HUES48 (cell line): ENCODE measurements around the gene RAB3D.
A peak's percentile ranks its signal among the peaks of the same experiment; 100 is the strongest.

ENCODE experiments used
- H3K27ac ChIP-seq: one replicate; pipeline ENCODE4 v1.7.0; 2013; ENCODE audit warnings: low read depth, low read length, inconsistent platforms
- H3K27me3 ChIP-seq: 2 replicates; pipeline ENCODE4 v1.6.1; 2013; ENCODE audit warnings: mild to moderate bottlenecking, low read length; ENCODE audit not compliant: control insufficient read depth, insufficient read depth
- H3K36me3 ChIP-seq: 2 replicates; pipeline ENCODE4 v1.6.1; 2013; ENCODE audit warnings: low read length; ENCODE audit not compliant: control insufficient read depth, insufficient read depth
- H3K4me1 ChIP-seq: 2 replicates; pipeline ENCODE4 v1.6.1; 2013; ENCODE audit warnings: mild to moderate bottlenecking, low read length; ENCODE audit not compliant: control insufficient read depth, insufficient read depth
- H3K4me3 ChIP-seq: 2 replicates; pipeline ENCODE4 v1.5.1; 2013; ENCODE audit warnings: mild to moderate bottlenecking, low read depth, low read length
- H3K9ac ChIP-seq: 2 replicates; pipeline ENCODE4 v1.6.1; 2013; ENCODE audit warnings: mild to moderate bottlenecking, low read depth, low read length, moderate library complexity
- H3K9me3 ChIP-seq: 2 replicates; pipeline ENCODE4 v1.6.1; 2013; ENCODE audit warnings: low read length; ENCODE audit not compliant: control insufficient read depth, insufficient read depth

RAB3D gene

GRCh38 chr19:11377756-11378155 is 38.3 kb upstream of the RAB3D start:
- Histone ChIP-seq H3K9me3 (no peaks in the 10 kb centered on the region), H3K9ac (no peak overlapping the region), H3K27ac (no peak overlapping the region), H3K27me3 (no peaks in the 10 kb centered on the region), H3K4me3 (no peak overlapping the region), H3K36me3 (peaks cover 13% of the 10 kb centered on the region), H3K4me1 (peaks cover 8% of the 10 kb centered on the region)

GRCh38 chr19:11377237-11377636 is 37.8 kb upstream of the RAB3D start:
- no peaks in the 10 kb centered on the region for H3K9me3 ChIP-seq
- H3K36me3 ChIP-seq = peaks cover 13% of the 10 kb centered on the region
- H3K4me3 ChIP-seq = no peak overlapping the region
- no peak overlapping the region for H3K9ac ChIP-seq
- no peak overlapping the region for H3K27ac ChIP-seq
- H3K27me3 ChIP-seq = no peaks in the 10 kb centered on the region
- peaks cover 8% of the 10 kb centered on the region for H3K4me1 ChIP-seq

- H3K9me3 ChIP-seq = no peaks in the 10 kb centered on the region
- peaks cover 8% of the 10 kb centered on the region for H3K4me1 ChIP-seq
- no peak overlapping the region for H3K9ac ChIP-seq
- H3K27me3 ChIP-seq = no peaks in the 10 kb centered on the region
- H3K36me3 ChIP-seq = peaks cover 13% of the 10 kb centered on the region
- peak overlapping the region; percentile 79 for H3K27ac ChIP-seq
- H3K4me3 ChIP-seq = peak overlapping the region; percentile 84
Measured at GRCh38 chr19:11375143-11375948, 35.9 kb upstream of the RAB3D start.

GRCh38 chr19:11374433-11375142 is 35.1 kb upstream of the RAB3D start, which contains the start of gene SWSAP1:
Gene SWSAP1 (plus strand): TSS chr19:11374666. CDS start chr19:11374681, 15 bp downstream.
- no peaks in the 10 kb centered on the region for H3K9me3 ChIP-seq
- H3K36me3 ChIP-seq = peaks cover 13% of the 10 kb centered on the region
- peaks cover 8% of the 10 kb centered on the region for H3K4me1 ChIP-seq
- H3K4me3 ChIP-seq = peak within 1 kb of the TSS; percentile 84
- H3K27me3 ChIP-seq = no peaks in the 10 kb centered on the region
- H3K9ac ChIP-seq = peak within 1 kb of the TSS; percentile 94
- peak within 1 kb of the TSS; percentile 97 for H3K27ac ChIP-seq

DNA sequence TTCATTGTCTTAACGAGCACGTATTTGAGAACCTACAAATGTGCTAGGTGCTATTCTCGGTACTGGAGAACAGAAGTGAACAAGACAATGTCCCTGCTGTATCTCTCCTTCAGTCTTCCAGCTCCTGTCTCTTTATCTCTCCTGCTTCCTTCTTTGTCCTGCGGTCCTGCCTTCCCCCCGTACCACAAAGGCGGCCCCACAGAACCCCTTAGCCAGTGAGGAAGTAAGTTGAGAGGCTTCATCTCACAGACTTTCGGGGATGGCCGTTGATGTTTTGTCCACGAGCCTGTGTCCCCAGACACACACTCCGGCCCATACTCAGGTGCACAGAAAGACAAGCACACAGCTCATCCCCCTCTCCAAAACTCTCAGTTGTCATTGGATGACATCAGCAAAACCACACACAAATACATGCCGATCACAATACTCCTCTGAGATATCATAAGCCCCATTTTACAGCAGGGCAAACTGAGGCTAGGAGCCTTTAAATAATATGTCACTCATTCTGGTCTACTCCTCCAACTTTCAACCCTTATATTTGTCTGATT is 34.5 kb upstream of the RAB3D start:
- Histone ChIP-seq H3K4me1 (peaks cover 8% of the 10 kb centered on the region), H3K9me3 (no peaks in the 10 kb centered on the region), H3K4me3 (peak overlapping the region; percentile 84)

DNA sequence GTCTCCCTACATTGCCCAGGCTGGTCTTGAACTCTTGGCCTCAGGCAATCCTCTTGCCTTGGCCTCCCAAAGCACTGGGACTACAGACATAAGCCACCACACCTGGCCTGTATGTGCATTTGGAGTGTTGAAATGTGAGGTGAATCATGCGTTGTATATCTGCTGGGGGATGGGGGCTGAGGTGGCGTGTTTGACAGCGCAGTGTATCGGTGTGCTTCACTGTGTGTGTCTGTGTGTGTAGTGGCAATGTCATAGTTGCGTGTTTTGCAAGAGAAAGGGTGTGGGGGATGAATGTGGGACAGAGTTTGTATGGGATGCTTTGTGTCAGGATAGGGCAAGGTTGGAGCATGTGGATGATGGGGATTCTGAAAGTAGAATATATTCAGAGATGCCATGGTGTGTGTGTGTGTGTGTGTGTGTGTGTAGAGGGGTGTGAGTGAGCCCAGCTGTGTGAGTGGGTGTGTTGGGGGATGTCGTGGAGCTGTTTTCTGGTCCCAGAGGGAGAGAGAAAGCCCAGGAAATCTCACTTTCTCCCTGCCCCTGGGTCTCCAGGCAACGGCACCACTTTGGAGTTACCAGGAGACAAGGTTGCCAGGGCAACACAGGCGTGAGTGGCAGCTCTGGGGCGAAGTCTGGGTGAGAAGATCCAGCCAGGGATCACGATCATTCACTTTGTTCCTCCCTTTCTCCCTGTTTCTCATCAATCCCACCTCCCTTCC is 33.9 kb upstream of the RAB3D start:
- peaks cover 20% of the 10 kb centered on the region for H3K36me3 ChIP-seq
- no peak overlapping the region for H3K4me3 ChIP-seq
- no peaks in the 10 kb centered on the region for H3K9me3 ChIP-seq
- no peaks in the 10 kb centered on the region for H3K27me3 ChIP-seq
- peaks cover 8% of the 10 kb centered on the region for H3K4me1 ChIP-seq
- H3K27ac ChIP-seq = no peak overlapping the region
- no peak overlapping the region for H3K9ac ChIP-seq

More for the DNA sequence above, 34.5 kb upstream of the RAB3D start:
- H3K36me3 ChIP-seq = peaks cover 17% of the 10 kb centered on the region
- no peaks in the 10 kb centered on the region for H3K27me3 ChIP-seq
- no peak overlapping the region for H3K9ac ChIP-seq
- H3K27ac ChIP-seq = peak overlapping the region; percentile 97

- Histone ChIP-seq H3K9ac (no peak overlapping the region), H3K27ac (no peak overlapping the region), H3K36me3 (peaks cover 12% of the 10 kb centered on the region), H3K27me3 (no peaks in the 10 kb centered on the region), H3K4me1 (peaks cover 8% of the 10 kb centered on the region), H3K4me3 (no peak overlapping the region), H3K9me3 (no peaks in the 10 kb centered on the region)
Measured at GRCh38 chr19:11370744-11371143, 31.3 kb upstream of the RAB3D start.

DNA sequence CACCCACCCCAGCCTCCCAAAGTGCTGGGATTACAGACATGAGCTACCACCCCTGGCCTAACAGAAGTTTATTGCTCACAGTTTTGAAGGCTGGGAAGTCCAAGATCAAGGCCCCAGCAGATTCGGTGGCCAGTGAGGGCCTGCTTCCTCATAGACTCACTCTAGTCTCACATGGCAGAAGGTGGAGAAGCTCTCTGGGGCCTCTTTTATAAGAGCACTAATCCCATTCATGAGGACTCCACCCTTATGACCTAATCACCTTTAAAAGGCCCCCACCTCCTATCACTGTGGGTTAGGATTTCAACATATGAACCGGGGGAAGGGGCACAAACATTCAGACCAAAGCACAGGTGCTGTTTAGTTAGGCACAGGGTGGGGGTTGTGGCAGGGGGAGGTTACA is 28.1 kb upstream of the RAB3D start:
- H3K27me3 ChIP-seq = no peaks in the 10 kb centered on the region
- H3K4me3 ChIP-seq = no peak overlapping the region
- peaks cover 12% of the 10 kb centered on the region for H3K36me3 ChIP-seq
- H3K9me3 ChIP-seq = no peaks in the 10 kb centered on the region
- H3K27ac ChIP-seq = no peak overlapping the region
- H3K4me1 ChIP-seq = no peaks in the 10 kb centered on the region
- H3K9ac ChIP-seq = no peak overlapping the region

GRCh38 chr19:11365557-11366117 is 26.2 kb upstream of the RAB3D start:
- Histone ChIP-seq H3K27me3 (peaks cover 5% of the 10 kb centered on the region), H3K4me1 (peaks cover 8% of the 10 kb centered on the region; the same call in 1 of the 2 replicates), H3K9ac (no peak overlapping the region), H3K9me3 (no peaks in the 10 kb centered on the region), H3K36me3 (peaks cover 12% of the 10 kb centered on the region), H3K4me3 (no peak overlapping the region), H3K27ac (no peak overlapping the region)

DNA sequence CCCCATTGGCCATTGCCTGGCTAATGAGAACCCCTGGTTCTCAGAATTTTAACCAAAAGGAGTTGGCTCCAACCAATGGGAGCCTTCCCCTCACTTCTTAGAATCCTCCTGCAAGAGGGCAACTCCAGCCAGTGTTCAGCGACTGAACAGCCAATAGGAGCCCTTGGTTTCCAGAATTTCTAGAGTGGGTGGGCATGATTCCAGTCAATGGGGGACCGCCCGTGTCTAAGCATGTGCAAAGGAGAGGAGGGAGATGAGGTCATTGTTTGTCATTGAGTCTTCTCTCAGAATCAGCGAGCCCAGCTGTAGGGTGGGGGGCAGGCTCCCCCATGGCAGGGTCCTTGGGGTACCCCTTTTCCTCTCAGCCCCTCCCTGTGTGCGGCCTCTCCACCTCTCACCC is 25.5 kb upstream of the RAB3D start:
- peaks cover 12% of the 10 kb centered on the region for H3K36me3 ChIP-seq
- H3K4me1 ChIP-seq = peaks cover 10% of the 10 kb centered on the region; the same call in 1 of the 2 replicates
- no peak overlapping the region for H3K9ac ChIP-seq
- H3K4me3 ChIP-seq = no peak overlapping the region
- no peak overlapping the region for H3K27ac ChIP-seq
- H3K27me3 ChIP-seq = peaks cover 9% of the 10 kb centered on the region
- H3K9me3 ChIP-seq = no peaks in the 10 kb centered on the region
